ENCODE data around the gene ACOT4. TPM values are rescaled to one million over a fixed set of nuclear protein-coding genes. Genes with fewer than 3 reads are reported as not detected.

ACOT4 gene
- total and polyA plus RNA-seq, 4 donors: 0.60 to 4.2 (median 2.0) TPM

GRCh38 chr14:73645248-73645610 is 53.6 kb downstream of the ACOT4 start:
- no peaks in the 10 kb centered on the region for H3K27me3 ChIP-seq (ENCODE audit: control insufficient read depth in 3 of 3, insufficient read depth in 3 of 3, low read length in 2 of 3)
- WGBS, 2 donors: 6 to 9% methylated on average over 7 of the region's 7 CpGs
- TF ChIP-seq CTCF (IDR thresholded peaks at IDR 0.05; ENCODE audit: control extremely low read depth, extremely low read depth): no peak
- no peak for ATAC-seq (ENCODE audit: insufficient read depth, low FRiP score)
- peak overlapping the region in 1 of 2 donors; percentile 78 for H3K27ac ChIP-seq (ENCODE audit: low read depth in 1 of 2, low read length in 1 of 2)
- H3K9ac ChIP-seq (ENCODE audit: insufficient read depth in 1 of 2, low read length in 2 of 2): peak overlapping the region; percentile 53 to 86
- peaks cover 0 to 14% (median 3%) of the 10 kb centered on the region in 5 donors for H3K4me1 ChIP-seq (ENCODE audit: control insufficient read depth in 5 of 5, insufficient read depth in 5 of 5, low read length in 5 of 5)
- H3K36me3 ChIP-seq (ENCODE audit: control insufficient read depth in 4 of 4, insufficient read depth in 4 of 4, low read length in 4 of 4): no peaks in the 10 kb centered on the region
- peak in 1 of 3 donors; percentile 3 for DNase-seq
- peak overlapping the region; percentile 72 for H3K4me3 ChIP-seq
- no peaks in the 10 kb centered on the region for H3K9me3 ChIP-seq (ENCODE audit: control insufficient read depth in 4 of 4, insufficient read depth in 3 of 4, low read length in 3 of 4)

Other genes starting within 250 kb of the ACOT4 start
- 100 to 1,000 TPM in 1 of 2 donors, 10 to 100 TPM in 1; 94.8 to 100 TPM for gene NUMB, start 133.3 kb upstream of the ACOT4 start, total RNA-seq
- gene NUMB, start 133.3 kb upstream of the ACOT4 start, polyA plus RNA-seq: 10 to 100 TPM; 39.4 to 80.9 TPM
- gene RIOX1, start 100.9 kb upstream of the ACOT4 start, total RNA-seq: 10 to 100 TPM in 1 of 2 donors, 1 to 10 TPM in 1; 9.0 to 14.2 TPM
- gene RIOX1, start 100.9 kb upstream of the ACOT4 start, polyA plus RNA-seq: 1 to 10 TPM; 7.9 to 8.4 TPM
- 10 to 100 TPM in 1 of 2 donors, 1 to 10 TPM in 1; 2.8 to 22.1 TPM for gene ACOT1, start 54.7 kb upstream of the ACOT4 start, total RNA-seq
- 1 to 10 TPM; 3.2 to 9.4 TPM for gene ACOT1, start 54.7 kb upstream of the ACOT4 start, polyA plus RNA-seq
- gene HEATR4, start 32.9 kb upstream of the ACOT4 start, total RNA-seq: under 1 TPM; 0.34 to 0.46 TPM
- gene HEATR4, start 32.9 kb upstream of the ACOT4 start, polyA plus RNA-seq: under 1 TPM; 0.05 to 0.28 TPM
- gene ACOT2, start 22.7 kb upstream of the ACOT4 start, total RNA-seq: 10 to 100 TPM; 23.6 to 61.9 TPM
- gene ACOT2, start 22.7 kb upstream of the ACOT4 start, polyA plus RNA-seq: 10 to 100 TPM; 22.4 to 39.6 TPM
- gene ACOT6, start 20.6 kb downstream of the ACOT4 start, total RNA-seq: not detected
- gene ACOT6, start 20.6 kb downstream of the ACOT4 start, polyA plus RNA-seq: not detected
- 10 to 100 TPM; 25.0 to 25.5 TPM for gene DNAL1, start 53.1 kb downstream of the ACOT4 start, total RNA-seq
- gene DNAL1, start 53.1 kb downstream of the ACOT4 start, polyA plus RNA-seq: 1 to 10 TPM; 5.7 to 8.3 TPM
- 10 to 100 TPM; 31.9 to 34.1 TPM for gene PNMA1, start 122.5 kb downstream of the ACOT4 start, total RNA-seq
- 10 to 100 TPM; 11.0 to 19.6 TPM for gene PNMA1, start 122.5 kb downstream of the ACOT4 start, polyA plus RNA-seq

Data from lung (tissue), 12 donors.